ENCODE data around the gene GRB10.

The GRB10 gene

DNA sequence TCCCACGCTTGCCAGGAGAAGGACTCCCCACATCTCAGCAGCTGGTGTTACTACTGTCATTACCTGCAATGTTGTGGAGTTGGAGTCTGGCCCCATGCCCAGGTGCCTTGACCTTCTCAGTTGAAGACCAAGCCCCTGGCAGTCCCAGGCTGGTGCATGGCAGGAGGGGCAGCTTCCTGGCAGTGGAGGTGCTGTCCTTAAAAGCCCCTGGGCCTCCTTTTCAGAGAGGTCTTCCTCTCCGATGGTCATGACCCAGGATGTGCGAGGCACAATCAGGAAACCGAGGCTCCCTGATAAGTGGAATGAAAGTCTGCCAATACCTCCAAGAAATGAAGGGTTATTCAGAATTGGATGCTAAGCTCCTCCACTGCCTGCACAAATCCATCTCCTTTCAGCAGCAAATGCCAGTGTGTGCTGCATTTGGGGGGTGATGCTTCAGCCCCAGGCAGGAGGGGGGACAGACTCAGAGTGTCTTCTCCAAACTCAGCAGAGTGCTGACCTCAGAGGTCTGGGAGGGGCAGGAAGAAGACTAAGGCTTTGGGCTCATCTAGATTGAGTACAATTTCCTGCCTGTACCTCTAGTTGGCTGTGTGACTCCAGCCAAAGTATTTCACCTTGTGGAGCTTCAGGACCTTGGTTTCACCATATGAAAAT lies 120.5 kb downstream of the GRB10 start:
- ChIA-PET POLR2A (no interaction called here), CTCF (interaction anchor here (0.5 kb wide), 1 partner anchor 479 kb away, joined by 6 read pairs; no protein-coding TSS in a partner anchor)
- no peak for DNase-seq (ENCODE audit: extremely low spot score)
- TF ChIP-seq, protein P1, sequence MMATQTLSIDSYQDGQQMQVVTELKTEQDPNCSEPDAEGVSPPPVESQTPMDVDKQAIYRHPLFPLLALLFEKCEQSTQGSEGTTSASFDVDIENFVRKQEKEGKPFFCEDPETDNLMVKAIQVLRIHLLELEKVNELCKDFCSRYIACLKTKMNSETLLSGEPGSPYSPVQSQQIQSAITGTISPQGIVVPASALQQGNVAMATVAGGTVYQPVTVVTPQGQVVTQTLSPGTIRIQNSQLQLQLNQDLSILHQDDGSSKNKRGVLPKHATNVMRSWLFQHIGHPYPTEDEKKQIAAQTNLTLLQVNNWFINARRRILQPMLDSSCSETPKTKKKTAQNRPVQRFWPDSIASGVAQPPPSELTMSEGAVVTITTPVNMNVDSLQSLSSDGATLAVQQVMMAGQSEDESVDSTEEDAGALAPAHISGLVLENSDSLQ (IDR thresholded peaks at IDR 0.05), result no peak
- TF ChIP-seq FOXA1 (IDR thresholded peaks at IDR 0.05), result no peak
- no peak for TF ChIP-seq LEF1 (IDR thresholded peaks at IDR 0.05; ENCODE audit: borderline replicate concordance)
- no peak for TF ChIP-seq TARDBP (IDR thresholded peaks at IDR 0.05)
- no peak for TF ChIP-seq SUZ12 (IDR thresholded peaks at IDR 0.05)
- no peak for TF ChIP-seq ARNT (IDR thresholded peaks at IDR 0.05)
- TF ChIP-seq ELF4 (IDR thresholded peaks at IDR 0.05), result no peak
- no peak for TF ChIP-seq FOXK2 (IDR thresholded peaks at IDR 0.05)
- TF ChIP-seq BHLHE40 (IDR thresholded peaks at IDR 0.05; ENCODE audit: borderline replicate concordance), result no peak
- TF ChIP-seq SP1 (IDR thresholded peaks at IDR 0.05), result no peak
- TF ChIP-seq ZNF384 (IDR thresholded peaks at IDR 0.05), result no peak
- no peak for TF ChIP-seq HDGF (IDR thresholded peaks at IDR 0.05; ENCODE audit: borderline replicate concordance)
- no peak for TF ChIP-seq L3MBTL2 (conservative IDR thresholded peaks at IDR 0.05)
- TF ChIP-seq CTBP1 (IDR thresholded peaks at IDR 0.05; ENCODE audit: borderline replicate concordance), result no peak
- no peak for TF ChIP-seq NFRKB (IDR thresholded peaks at IDR 0.05)

GRCh38 chr7:50661345-50662040 lies 121.2 kb downstream of the GRB10 start:
- no peak for DNase-seq (ENCODE audit: extremely low spot score)
- TF ChIP-seq ZNF384 (IDR thresholded peaks at IDR 0.05) (no peak), FOXA1 (IDR thresholded peaks at IDR 0.05) (no peak), HDGF (IDR thresholded peaks at IDR 0.05; ENCODE audit: borderline replicate concordance) (no peak), BHLHE40 (IDR thresholded peaks at IDR 0.05; ENCODE audit: borderline replicate concordance) (no peak), ELF4 (IDR thresholded peaks at IDR 0.05) (no peak), TARDBP (IDR thresholded peaks at IDR 0.05) (no peak), FOXK2 (IDR thresholded peaks at IDR 0.05) (no peak), L3MBTL2 (conservative IDR thresholded peaks at IDR 0.05) (no peak), ARNT (IDR thresholded peaks at IDR 0.05) (no peak), NFRKB (IDR thresholded peaks at IDR 0.05) (no peak), FOXM1 (IDR thresholded peaks at IDR 0.05; ENCODE audit: borderline replicate concordance) (no peak), LEF1 (IDR thresholded peaks at IDR 0.05; ENCODE audit: borderline replicate concordance) (no peak), CTBP1 (IDR thresholded peaks at IDR 0.05; ENCODE audit: borderline replicate concordance) (no peak), SP1 (IDR thresholded peaks at IDR 0.05) (no peak), SUZ12 (IDR thresholded peaks at IDR 0.05) (no peak)
- TF ChIP-seq, protein P1 (IDR thresholded peaks at IDR 0.05), result no peak
- ChIA-PET POLR2A (no interaction called here), CTCF (no interaction called here)

DNA sequence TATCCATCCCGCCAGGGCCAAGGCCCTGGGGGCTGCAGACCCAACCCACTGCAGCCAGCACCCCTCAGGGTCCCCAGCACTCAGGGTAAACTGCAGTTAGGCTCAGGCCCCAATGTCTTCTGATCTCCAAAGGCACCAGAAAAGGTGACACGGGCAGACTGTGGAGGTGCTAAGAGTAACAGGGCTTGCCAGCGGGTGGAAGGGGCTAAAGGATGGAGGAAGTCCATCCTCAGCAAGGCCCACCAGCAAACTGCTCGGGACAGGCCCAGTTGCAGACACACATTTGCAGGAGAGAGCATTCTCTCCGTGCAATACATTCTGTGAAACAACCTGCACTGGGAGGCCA lies 121.9 kb downstream of the GRB10 start:
- CTCF ChIA-PET, result no interaction called here
- TF ChIP-seq FOXK2 (IDR thresholded peaks at IDR 0.05), result no peak
- no peak for TF ChIP-seq ELF4 (IDR thresholded peaks at IDR 0.05)
- no peak for TF ChIP-seq ARNT (IDR thresholded peaks at IDR 0.05)
- no peak for TF ChIP-seq CTBP1 (IDR thresholded peaks at IDR 0.05; ENCODE audit: borderline replicate concordance)
- TF ChIP-seq TARDBP (IDR thresholded peaks at IDR 0.05), result no peak
- TF ChIP-seq LEF1 (IDR thresholded peaks at IDR 0.05; ENCODE audit: borderline replicate concordance), result no peak
- TF ChIP-seq FOXM1 (IDR thresholded peaks at IDR 0.05; ENCODE audit: borderline replicate concordance), result no peak
- TF ChIP-seq FOXA1 (IDR thresholded peaks at IDR 0.05), result no peak
- TF ChIP-seq SUZ12 (IDR thresholded peaks at IDR 0.05), result no peak
- no peak for TF ChIP-seq SP1 (IDR thresholded peaks at IDR 0.05)
- TF ChIP-seq, protein P1 (IDR thresholded peaks at IDR 0.05), result no peak
- no peak for TF ChIP-seq BHLHE40 (IDR thresholded peaks at IDR 0.05; ENCODE audit: borderline replicate concordance)
- TF ChIP-seq ZNF384 (IDR thresholded peaks at IDR 0.05), result no peak
- TF ChIP-seq NFRKB (IDR thresholded peaks at IDR 0.05), result no peak
- no peak for TF ChIP-seq L3MBTL2 (conservative IDR thresholded peaks at IDR 0.05)
- no peak for TF ChIP-seq HDGF (IDR thresholded peaks at IDR 0.05; ENCODE audit: borderline replicate concordance)
- POLR2A ChIA-PET, result no interaction called here
- no peak for DNase-seq (ENCODE audit: extremely low spot score)

DNA sequence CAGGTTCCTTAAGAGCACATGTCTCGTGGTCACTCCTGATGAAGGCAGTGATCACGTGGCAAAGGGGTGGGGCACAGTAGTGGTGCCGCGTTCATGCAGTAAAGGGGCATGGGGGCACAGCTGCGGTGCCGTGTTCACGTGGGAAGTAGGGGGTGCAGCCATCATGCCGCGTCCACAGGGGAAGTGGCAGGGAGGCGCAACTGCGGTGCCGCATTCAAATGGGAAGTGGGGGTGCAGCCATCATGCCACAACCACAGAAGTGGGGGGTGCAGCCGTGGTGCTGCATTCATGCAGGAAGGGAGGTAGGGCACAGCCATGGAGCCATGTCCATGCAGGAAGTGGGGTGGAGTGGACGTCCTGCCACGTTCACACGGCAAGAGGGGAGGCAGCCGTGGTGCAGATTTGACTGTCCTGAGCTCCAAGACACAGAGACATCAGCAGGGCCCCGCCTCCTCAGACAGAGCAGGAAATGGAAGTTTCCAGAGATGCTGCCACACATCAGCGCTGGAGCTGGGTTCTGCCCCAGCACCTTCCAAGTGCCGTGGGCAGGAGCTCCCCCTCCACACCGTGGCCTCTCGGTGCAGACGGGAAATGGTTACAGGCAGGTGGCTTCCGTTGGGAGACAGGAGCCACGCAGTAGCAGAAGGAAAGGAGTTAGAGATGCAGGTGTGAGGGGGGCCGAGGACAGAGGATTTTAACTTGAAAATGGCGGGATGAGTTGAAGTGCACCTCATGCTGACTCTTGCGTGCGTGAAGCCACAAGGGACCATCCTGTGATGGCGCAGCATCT lies 122.5 kb downstream of the GRB10 start:
- TF ChIP-seq NFRKB (IDR thresholded peaks at IDR 0.05) (no peak), FOXM1 (IDR thresholded peaks at IDR 0.05; ENCODE audit: borderline replicate concordance) (no peak)
- no peak for DNase-seq (ENCODE audit: extremely low spot score)
- ChIA-PET POLR2A (no interaction called here), CTCF (no interaction called here)

DNA sequence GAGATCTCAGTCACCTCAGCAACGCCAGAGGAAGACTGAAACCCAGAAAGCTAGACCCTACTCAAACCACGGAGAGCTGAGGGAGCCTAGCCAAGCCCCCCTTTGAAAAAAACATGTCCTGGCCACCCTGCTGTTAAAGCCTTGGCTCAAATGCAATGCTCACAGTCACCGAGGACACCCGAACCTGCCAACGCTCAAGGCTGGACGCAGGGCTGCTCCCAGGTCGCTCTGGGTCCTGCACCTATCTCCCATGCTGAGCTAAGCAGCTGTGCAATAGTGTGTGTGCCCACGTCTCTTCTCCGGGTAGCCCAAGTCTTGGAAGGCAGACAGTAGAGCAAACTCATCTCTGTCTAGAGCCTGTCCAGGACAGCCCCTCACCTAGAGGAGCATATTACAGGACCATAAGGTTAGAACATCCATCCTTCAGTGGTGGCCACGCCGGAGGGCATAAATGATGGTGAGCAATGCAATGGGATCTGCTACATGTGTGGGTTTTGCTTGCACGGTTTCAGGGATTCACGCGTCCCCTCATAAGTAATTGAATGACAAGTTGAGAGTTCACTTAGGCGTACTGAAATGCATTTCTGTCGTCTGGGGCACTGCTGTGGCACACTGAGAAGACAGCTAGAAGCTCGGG lies 123.2 kb downstream of the GRB10 start:
- POLR2A ChIA-PET, result no interaction called here
- DNase-seq (ENCODE audit: extremely low spot score), result no peak
- no peak for TF ChIP-seq HDGF (IDR thresholded peaks at IDR 0.05; ENCODE audit: borderline replicate concordance)
- TF ChIP-seq SP1 (IDR thresholded peaks at IDR 0.05), result no peak
- CTCF ChIA-PET, result no interaction called here
